ENCODE data around the gene RPRML.

GRCh38 chr17:47004906-47005305 is 25.9 kb upstream of the RPRML start:
- TF ChIP-seq ZNF274 (IDR thresholded peaks at IDR 0.05; ENCODE audit: low read depth, low read length) (no peak), YY1 (IDR thresholded peaks at IDR 0.05; ENCODE audit: insufficient read depth, insufficient read length) (no peak)
